ENCODE measurements around the gene B9D1.

DNA sequence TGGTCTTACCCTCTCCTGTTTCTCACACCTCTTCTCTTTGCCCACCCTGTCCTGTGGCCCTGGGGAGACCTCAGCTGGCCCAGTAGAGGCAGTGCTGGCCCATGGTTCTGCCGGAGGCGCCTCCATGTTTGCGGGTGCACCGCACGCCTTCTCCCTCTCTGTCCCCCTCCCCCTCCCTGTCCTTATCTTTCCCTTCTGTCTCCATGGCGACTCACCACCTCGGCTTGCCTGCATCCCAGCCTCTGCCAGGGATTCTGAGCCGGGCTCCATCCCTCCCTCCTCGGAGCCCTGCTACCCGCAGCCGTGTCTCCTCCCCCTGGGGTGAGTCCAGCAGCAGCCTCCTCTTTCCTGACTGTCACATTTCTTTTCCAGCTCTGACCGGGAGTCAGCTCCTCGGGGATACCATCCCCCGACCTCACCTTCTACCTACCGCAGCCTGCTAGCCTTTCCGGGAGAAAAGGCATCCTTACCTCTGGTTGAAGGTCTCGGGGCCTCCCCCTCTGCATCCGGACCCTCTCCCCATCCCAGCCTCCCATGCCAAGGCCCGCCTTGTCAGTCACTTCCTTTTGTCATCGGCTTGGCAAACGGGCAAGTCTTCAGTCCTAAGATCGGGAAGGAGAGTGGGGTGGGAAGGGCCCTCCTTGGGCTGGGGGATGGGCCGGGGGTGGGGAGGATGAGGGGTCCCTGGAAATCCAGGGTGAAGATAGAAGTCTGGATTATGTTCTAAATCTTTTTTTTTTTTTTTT lies 48.5 kb upstream of the B9D1 start, which contains the start of gene RNF112:
- TF ChIP-seq, protein P1, sequence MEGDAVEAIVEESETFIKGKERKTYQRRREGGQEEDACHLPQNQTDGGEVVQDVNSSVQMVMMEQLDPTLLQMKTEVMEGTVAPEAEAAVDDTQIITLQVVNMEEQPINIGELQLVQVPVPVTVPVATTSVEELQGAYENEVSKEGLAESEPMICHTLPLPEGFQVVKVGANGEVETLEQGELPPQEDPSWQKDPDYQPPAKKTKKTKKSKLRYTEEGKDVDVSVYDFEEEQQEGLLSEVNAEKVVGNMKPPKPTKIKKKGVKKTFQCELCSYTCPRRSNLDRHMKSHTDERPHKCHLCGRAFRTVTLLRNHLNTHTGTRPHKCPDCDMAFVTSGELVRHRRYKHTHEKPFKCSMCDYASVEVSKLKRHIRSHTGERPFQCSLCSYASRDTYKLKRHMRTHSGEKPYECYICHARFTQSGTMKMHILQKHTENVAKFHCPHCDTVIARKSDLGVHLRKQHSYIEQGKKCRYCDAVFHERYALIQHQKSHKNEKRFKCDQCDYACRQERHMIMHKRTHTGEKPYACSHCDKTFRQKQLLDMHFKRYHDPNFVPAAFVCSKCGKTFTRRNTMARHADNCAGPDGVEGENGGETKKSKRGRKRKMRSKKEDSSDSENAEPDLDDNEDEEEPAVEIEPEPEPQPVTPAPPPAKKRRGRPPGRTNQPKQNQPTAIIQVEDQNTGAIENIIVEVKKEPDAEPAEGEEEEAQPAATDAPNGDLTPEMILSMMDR (IDR thresholded peaks at IDR 0.05): no peak
- TF ChIP-seq, protein P2, sequence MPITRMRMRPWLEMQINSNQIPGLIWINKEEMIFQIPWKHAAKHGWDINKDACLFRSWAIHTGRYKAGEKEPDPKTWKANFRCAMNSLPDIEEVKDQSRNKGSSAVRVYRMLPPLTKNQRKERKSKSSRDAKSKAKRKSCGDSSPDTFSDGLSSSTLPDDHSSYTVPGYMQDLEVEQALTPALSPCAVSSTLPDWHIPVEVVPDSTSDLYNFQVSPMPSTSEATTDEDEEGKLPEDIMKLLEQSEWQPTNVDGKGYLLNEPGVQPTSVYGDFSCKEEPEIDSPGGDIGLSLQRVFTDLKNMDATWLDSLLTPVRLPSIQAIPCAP (CRISPR knock-in tag; IDR thresholded peaks at IDR 0.05): no peak
- TF ChIP-seq JUN (CRISPR knock-in tag; IDR thresholded peaks at IDR 0.05): no peak
- no peak for TF ChIP-seq TEAD4 (CRISPR knock-in tag; IDR thresholded peaks at IDR 0.05)
- TF ChIP-seq, protein P3, sequence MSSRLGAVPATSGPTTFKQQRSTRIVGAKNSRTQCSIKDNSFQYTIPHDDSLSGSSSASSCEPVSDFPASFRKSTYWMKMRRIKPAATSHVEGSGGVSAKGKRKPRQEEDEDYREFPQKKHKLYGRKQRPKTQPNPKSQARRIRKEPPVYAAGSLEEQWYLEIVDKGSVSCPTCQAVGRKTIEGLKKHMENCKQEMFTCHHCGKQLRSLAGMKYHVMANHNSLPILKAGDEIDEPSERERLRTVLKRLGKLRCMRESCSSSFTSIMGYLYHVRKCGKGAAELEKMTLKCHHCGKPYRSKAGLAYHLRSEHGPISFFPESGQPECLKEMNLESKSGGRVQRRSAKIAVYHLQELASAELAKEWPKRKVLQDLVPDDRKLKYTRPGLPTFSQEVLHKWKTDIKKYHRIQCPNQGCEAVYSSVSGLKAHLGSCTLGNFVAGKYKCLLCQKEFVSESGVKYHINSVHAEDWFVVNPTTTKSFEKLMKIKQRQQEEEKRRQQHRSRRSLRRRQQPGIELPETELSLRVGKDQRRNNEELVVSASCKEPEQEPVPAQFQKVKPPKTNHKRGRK (CRISPR knock-in tag; IDR thresholded peaks at IDR 0.05; ENCODE audit: borderline replicate concordance): no peak
- no peak for TF ChIP-seq NFATC4 (CRISPR knock-in tag; IDR thresholded peaks at IDR 0.05)
- TF ChIP-seq, protein P4, sequence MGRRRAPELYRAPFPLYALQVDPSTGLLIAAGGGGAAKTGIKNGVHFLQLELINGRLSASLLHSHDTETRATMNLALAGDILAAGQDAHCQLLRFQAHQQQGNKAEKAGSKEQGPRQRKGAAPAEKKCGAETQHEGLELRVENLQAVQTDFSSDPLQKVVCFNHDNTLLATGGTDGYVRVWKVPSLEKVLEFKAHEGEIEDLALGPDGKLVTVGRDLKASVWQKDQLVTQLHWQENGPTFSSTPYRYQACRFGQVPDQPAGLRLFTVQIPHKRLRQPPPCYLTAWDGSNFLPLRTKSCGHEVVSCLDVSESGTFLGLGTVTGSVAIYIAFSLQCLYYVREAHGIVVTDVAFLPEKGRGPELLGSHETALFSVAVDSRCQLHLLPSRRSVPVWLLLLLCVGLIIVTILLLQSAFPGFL (CRISPR knock-in tag; IDR thresholded peaks at IDR 0.05; ENCODE audit: borderline replicate concordance): no peak
- TF ChIP-seq, protein P5, sequence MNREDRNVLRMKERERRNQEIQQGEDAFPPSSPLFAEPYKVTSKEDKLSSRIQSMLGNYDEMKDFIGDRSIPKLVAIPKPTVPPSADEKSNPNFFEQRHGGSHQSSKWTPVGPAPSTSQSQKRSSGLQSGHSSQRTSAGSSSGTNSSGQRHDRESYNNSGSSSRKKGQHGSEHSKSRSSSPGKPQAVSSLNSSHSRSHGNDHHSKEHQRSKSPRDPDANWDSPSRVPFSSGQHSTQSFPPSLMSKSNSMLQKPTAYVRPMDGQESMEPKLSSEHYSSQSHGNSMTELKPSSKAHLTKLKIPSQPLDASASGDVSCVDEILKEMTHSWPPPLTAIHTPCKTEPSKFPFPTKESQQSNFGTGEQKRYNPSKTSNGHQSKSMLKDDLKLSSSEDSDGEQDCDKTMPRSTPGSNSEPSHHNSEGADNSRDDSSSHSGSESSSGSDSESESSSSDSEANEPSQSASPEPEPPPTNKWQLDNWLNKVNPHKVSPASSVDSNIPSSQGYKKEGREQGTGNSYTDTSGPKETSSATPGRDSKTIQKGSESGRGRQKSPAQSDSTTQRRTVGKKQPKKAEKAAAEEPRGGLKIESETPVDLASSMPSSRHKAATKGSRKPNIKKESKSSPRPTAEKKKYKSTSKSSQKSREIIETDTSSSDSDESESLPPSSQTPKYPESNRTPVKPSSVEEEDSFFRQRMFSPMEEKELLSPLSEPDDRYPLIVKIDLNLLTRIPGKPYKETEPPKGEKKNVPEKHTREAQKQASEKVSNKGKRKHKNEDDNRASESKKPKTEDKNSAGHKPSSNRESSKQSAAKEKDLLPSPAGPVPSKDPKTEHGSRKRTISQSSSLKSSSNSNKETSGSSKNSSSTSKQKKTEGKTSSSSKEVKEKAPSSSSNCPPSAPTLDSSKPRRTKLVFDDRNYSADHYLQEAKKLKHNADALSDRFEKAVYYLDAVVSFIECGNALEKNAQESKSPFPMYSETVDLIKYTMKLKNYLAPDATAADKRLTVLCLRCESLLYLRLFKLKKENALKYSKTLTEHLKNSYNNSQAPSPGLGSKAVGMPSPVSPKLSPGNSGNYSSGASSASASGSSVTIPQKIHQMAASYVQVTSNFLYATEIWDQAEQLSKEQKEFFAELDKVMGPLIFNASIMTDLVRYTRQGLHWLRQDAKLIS (CRISPR knock-in tag; IDR thresholded peaks at IDR 0.05; ENCODE audit: borderline replicate concordance): no peak
- TF ChIP-seq, protein P6, sequence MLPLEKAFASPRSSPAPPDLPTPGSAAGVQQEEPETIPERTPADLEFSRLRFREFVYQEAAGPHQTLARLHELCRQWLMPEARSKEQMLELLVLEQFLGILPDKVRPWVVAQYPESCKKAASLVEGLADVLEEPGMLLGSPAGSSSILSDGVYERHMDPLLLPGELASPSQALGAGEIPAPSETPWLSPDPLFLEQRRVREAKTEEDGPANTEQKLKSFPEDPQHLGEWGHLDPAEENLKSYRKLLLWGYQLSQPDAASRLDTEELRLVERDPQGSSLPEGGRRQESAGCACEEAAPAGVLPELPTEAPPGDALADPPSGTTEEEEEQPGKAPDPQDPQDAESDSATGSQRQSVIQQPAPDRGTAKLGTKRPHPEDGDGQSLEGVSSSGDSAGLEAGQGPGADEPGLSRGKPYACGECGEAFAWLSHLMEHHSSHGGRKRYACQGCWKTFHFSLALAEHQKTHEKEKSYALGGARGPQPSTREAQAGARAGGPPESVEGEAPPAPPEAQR (CRISPR knock-in tag; IDR thresholded peaks at IDR 0.05): no peak

Measured in WTC11 (cell line).